ENCODE measurements around the gene ADGRL2.

- TF ChIP-seq POLR2AphosphoS5 (IDR thresholded peaks at IDR 0.05), result peak; percentile 91
- no peak for TF ChIP-seq CTCF (IDR thresholded peaks at IDR 0.05; ENCODE audit: poor library complexity, severe bottlenecking)
- peak; percentile 50 for TF ChIP-seq EP300 (conservative IDR thresholded peaks at IDR 0.05; ENCODE audit: poor library complexity, severe bottlenecking)
- no peak for TF ChIP-seq EZH2 (IDR thresholded peaks at IDR 0.05; ENCODE audit: borderline replicate concordance, insufficient read depth, low read length, poor library complexity, severe bottlenecking)
Observed at GRCh38 chr1:81800695-81801650, at the start of gene ADGRL2.

Data from neural cell (in vitro differentiated cells).